Measurements from ENCODE around the gene BRPF1. TPM values are rescaled to one million over a fixed set of nuclear protein-coding genes. Genes with fewer than 3 reads are reported as not detected.
A peak's percentile ranks its signal among the peaks of the same experiment; 100 is the strongest.

The BRPF1 gene, protein sequence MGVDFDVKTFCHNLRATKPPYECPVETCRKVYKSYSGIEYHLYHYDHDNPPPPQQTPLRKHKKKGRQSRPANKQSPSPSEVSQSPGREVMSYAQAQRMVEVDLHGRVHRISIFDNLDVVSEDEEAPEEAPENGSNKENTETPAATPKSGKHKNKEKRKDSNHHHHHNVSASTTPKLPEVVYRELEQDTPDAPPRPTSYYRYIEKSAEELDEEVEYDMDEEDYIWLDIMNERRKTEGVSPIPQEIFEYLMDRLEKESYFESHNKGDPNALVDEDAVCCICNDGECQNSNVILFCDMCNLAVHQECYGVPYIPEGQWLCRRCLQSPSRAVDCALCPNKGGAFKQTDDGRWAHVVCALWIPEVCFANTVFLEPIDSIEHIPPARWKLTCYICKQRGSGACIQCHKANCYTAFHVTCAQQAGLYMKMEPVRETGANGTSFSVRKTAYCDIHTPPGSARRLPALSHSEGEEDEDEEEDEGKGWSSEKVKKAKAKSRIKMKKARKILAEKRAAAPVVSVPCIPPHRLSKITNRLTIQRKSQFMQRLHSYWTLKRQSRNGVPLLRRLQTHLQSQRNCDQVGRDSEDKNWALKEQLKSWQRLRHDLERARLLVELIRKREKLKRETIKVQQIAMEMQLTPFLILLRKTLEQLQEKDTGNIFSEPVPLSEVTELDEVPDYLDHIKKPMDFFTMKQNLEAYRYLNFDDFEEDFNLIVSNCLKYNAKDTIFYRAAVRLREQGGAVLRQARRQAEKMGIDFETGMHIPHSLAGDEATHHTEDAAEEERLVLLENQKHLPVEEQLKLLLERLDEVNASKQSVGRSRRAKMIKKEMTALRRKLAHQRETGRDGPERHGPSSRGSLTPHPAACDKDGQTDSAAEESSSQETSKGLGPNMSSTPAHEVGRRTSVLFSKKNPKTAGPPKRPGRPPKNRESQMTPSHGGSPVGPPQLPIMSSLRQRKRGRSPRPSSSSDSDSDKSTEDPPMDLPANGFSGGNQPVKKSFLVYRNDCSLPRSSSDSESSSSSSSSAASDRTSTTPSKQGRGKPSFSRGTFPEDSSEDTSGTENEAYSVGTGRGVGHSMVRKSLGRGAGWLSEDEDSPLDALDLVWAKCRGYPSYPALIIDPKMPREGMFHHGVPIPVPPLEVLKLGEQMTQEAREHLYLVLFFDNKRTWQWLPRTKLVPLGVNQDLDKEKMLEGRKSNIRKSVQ (N-terminal part only)
- 10 to 100 TPM; 14.7 to 19.7 (median 19.3) TPM for total RNA-seq

DNA sequence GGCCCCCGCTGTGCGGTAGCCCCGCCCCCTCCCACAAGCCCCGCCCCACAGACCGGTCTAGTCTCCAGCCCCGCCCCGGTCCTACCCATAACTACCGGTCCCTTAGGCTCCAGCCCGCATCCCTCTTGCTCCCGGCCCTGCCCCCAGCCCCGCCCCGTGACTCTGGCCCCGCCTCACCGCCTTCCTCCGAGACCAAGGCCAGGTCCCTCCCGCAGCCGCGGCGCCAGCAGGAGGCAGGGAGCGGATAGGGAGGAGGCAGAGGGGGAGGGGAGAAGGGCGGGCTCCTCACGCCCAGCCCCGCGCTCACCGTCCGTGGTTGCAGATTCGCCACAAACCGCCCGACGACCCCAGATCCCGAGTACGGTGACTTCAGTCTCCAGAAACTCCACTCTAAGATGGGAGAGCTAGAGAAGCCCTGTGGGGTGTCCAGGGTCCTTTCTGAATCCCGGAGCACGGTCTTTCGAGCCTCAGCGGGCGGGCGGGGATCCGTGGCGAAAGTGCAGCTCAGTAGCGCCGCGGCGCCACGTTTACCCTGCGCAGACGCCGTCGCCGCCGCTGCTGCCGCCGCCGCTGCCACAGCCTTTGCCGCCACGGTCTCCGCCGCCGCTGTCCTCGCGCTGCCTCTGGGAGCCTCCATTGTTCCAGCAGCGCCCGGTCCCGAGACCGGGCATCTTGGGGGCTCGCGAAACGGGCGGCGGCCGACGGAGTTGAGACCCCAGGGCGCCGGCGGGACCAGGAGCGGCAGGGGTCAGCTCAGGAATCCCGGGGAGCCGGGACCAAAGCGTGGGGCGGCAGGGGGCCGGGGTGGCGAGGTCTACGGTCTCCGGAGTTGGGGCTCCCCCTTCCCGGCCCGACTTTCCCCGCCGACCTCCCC is at the start of gene BRPF1:
Gene BRPF1 (plus strand): TSS at position 530 of the 874 bp plus-strand sequence. CDS start 2,406 bp downstream, outside the sequence.
- intact Hi-C loops (cut with DNase I; ENCODE audit: low total_unique reads): no loop called here
- H3K4me1 ChIP-seq: peaks cover 8 to 20% of the 10 kb centered on the region in 2 donors
- DNase-seq (ENCODE audit: low spot score in 2 of 2): peak; percentile 99 to 100
- TF ChIP-seq, protein P1, sequence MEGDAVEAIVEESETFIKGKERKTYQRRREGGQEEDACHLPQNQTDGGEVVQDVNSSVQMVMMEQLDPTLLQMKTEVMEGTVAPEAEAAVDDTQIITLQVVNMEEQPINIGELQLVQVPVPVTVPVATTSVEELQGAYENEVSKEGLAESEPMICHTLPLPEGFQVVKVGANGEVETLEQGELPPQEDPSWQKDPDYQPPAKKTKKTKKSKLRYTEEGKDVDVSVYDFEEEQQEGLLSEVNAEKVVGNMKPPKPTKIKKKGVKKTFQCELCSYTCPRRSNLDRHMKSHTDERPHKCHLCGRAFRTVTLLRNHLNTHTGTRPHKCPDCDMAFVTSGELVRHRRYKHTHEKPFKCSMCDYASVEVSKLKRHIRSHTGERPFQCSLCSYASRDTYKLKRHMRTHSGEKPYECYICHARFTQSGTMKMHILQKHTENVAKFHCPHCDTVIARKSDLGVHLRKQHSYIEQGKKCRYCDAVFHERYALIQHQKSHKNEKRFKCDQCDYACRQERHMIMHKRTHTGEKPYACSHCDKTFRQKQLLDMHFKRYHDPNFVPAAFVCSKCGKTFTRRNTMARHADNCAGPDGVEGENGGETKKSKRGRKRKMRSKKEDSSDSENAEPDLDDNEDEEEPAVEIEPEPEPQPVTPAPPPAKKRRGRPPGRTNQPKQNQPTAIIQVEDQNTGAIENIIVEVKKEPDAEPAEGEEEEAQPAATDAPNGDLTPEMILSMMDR (IDR thresholded peaks at IDR 0.05): peak in 1 of 3 donors; percentile 25
- TF ChIP-seq POLR2AphosphoS5 (IDR thresholded peaks at IDR 0.05): peak; percentile 36 to 81 (median 64)
- no peak for TF ChIP-seq POLR2A (IDR thresholded peaks at IDR 0.05)
- H3K27me3 ChIP-seq: no peaks in the 10 kb centered on the region
- H3K9me3 ChIP-seq: no peaks in the 10 kb centered on the region
- H3K36me3 ChIP-seq: no peaks in the 10 kb centered on the region
- H3K4me3 ChIP-seq: peak within 1 kb of the TSS; percentile 74 to 100 (median 99)
- H3K27ac ChIP-seq: peak within 1 kb of the TSS; percentile 97 to 98

DNA sequence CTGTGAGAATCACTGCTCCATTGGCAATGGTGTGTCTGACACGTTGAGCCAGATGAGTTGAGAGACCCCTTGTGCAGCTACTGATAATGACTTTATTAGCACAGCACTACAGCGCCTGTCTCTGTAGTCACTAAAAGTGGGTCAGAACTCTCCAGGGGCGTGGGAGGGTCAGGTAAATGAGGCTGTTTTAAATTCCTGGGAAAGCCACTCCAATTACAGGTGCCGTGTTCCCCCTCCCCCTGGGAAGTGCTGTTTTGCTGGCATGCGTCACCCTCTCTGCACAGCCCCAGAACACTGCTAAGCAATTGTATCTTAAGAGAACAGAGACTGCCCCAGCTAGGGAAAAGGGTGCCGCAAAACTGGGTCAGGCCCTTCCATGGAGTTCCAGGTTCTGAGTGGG is 49.4 kb upstream of the BRPF1 start:
- Histone ChIP-seq H3K4me1 (no peaks in the 10 kb centered on the region), H3K9me3 (no peaks in the 10 kb centered on the region), H3K27ac (no peak overlapping the region), H3K27me3 (no peaks in the 10 kb centered on the region), H3K4me3 (no peak overlapping the region), H3K36me3 (peaks cover 41% of the 10 kb centered on the region)
- TF ChIP-seq POLR2A (IDR thresholded peaks at IDR 0.05) (no peak), POLR2AphosphoS5 (IDR thresholded peaks at IDR 0.05) (no peak)
- TF ChIP-seq, protein P1 (IDR thresholded peaks at IDR 0.05): no peak
- DNase-seq (ENCODE audit: low spot score in 2 of 2): no peak
- intact Hi-C loops (cut with DNase I; ENCODE audit: low total_unique reads): no loop called here

DNA sequence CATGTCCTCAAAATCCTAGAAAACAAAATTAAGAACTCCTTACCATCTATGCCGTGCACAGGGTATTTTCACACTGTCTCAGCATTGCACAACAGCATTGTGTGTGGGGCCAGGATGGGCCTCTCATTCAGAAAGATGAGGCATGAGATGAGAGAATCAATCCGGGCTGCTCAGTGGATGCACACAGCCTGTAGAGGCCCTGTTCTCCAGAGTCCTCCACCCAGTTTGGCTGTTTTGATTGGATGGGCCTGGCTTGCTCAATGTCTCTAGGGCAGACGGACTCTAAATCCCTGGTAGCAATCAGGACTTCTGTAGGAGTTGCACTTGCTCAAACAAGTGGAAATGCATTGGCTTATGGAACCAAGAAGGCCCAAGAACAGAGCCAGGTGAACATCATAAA is 48.1 kb upstream of the BRPF1 start:
- H3K9me3 ChIP-seq: no peaks in the 10 kb centered on the region
- H3K27me3 ChIP-seq: no peaks in the 10 kb centered on the region
- intact Hi-C loops (cut with DNase I; ENCODE audit: low total_unique reads): no loop called here
- H3K27ac ChIP-seq: no peak overlapping the region
- H3K36me3 ChIP-seq: peaks cover 33% of the 10 kb centered on the region
- H3K4me1 ChIP-seq: no peaks in the 10 kb centered on the region
- no peak for DNase-seq (ENCODE audit: low spot score in 2 of 2)
- no peak overlapping the region for H3K4me3 ChIP-seq
- TF ChIP-seq POLR2A (IDR thresholded peaks at IDR 0.05) (no peak), POLR2AphosphoS5 (IDR thresholded peaks at IDR 0.05) (no peak)
- TF ChIP-seq, protein P1 (IDR thresholded peaks at IDR 0.05): no peak

DNA sequence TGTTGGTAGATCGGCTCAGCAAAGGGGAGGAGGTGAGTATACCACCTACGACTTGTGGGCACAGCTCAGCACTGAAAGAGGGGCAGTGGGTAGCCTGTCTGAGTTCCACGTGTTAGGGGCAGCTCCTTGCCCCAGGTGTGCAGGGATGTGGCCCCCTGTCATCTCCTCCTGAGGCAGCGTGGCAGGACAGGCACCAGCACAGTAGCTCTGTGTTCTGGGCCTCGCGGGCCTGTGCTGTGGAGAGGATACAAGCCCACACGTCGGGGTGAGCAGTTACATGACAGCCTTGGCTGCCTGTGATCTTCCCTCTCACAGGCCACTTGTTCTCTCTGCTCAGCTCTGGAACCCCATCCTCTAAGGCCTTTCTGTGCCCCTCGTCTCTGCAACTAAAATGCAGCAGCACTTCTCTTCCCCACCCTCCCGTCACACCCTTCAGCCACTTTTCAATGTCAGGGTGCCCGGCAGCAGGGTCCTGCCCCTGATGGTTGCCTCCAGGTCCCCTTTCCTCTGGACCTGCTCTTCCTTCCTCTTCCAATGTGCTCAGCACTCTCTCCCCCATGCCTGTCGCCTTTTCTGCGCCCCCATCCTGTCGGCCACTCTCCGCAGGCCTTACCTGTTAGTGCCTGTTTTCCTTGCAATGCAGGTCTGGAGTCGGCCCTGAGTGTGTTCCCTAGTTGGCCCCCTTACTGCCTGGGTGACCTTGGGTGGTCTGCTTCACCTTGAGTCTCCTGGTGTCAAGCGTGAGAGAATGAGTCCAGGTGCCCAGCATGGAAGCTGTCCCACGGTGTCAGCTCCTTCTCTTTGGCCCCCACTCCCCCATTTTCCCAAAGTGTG is 46.1 kb upstream of the BRPF1 start:
- Histone ChIP-seq H3K27ac (no peak overlapping the region), H3K9me3 (no peaks in the 10 kb centered on the region), H3K4me3 (no peak overlapping the region), H3K36me3 (peaks cover 52% of the 10 kb centered on the region), H3K4me1 (no peaks in the 10 kb centered on the region), H3K27me3 (no peaks in the 10 kb centered on the region)
- no peak for DNase-seq (ENCODE audit: low spot score in 2 of 2)
- intact Hi-C loops (cut with DNase I; ENCODE audit: low total_unique reads): no loop called here
- TF ChIP-seq POLR2A (IDR thresholded peaks at IDR 0.05) (no peak), POLR2AphosphoS5 (IDR thresholded peaks at IDR 0.05) (no peak)
- TF ChIP-seq, protein P1 (IDR thresholded peaks at IDR 0.05): no peak
